ENCODE data around the gene IDUA. TPM values are rescaled to one million over a fixed set of nuclear protein-coding genes. Genes with fewer than 3 reads are reported as not detected.

IDUA gene
- total and polyA plus RNA-seq, 4 donors: 3.0 to 4.5 (median 3.8) TPM

- H3K27ac ChIP-seq (ENCODE audit: low read depth in 1 of 2, low read length in 2 of 2): peak overlapping the region; percentile 66 to 79
- peak overlapping the region; percentile 5 to 79 for H3K9ac ChIP-seq (ENCODE audit: low read depth in 1 of 2, low read length in 2 of 2)
- H3K4me1 ChIP-seq (ENCODE audit: control insufficient read depth in 4 of 4, insufficient read depth in 4 of 4, low read length in 3 of 4): peaks cover 11 to 52% (median 40%) of the 10 kb centered on the region in 4 donors
- TF ChIP-seq CTCF (IDR thresholded peaks at IDR 0.05; ENCODE audit: low read depth, low read length, missing input control): no peak
- TF ChIP-seq HNF4G (IDR thresholded peaks at IDR 0.05): no peak
- TF ChIP-seq HNF4A (conservative IDR thresholded peaks at IDR 0.05): no peak
- no peak for TF ChIP-seq ATF3 (IDR thresholded peaks at IDR 0.05)
- no peak for TF ChIP-seq FOXA2 (IDR thresholded peaks at IDR 0.05)
- TF ChIP-seq RXRA (IDR thresholded peaks at IDR 0.05): no peak
- TF ChIP-seq REST (IDR thresholded peaks at IDR 0.05): no peak
- TF ChIP-seq SP1 (IDR thresholded peaks at IDR 0.05): no peak
- no peak for TF ChIP-seq MAX (IDR thresholded peaks at IDR 0.05)
- TF ChIP-seq YY1 (IDR thresholded peaks at IDR 0.05): no peak
- TF ChIP-seq GABPA (IDR thresholded peaks at IDR 0.05 in 1 of 2, conservative IDR thresholded peaks at IDR 0.05 in 1 of 2): no peak
- TF ChIP-seq JUND (IDR thresholded peaks at IDR 0.05): no peak
- H3K4me3 ChIP-seq (ENCODE audit: low read depth in 1 of 3, low read length in 3 of 3): peak overlapping the region; percentile 54 to 75 (median 75)
- 2% methylated on average over 14 of the region's 14 CpGs for WGBS
- no peak for DNase-seq (ENCODE audit: low spot score)
- H3K36me3 ChIP-seq (ENCODE audit: control insufficient read depth in 4 of 4, insufficient read depth in 3 of 4, low read depth in 1 of 4, low read length in 3 of 4): peaks cover 0 to 8% (median 4%) of the 10 kb centered on the region in 4 donors
- no peaks in the 10 kb centered on the region for H3K9me3 ChIP-seq (ENCODE audit: control insufficient read depth in 4 of 4, low read length in 3 of 4)
- no peaks in the 10 kb centered on the region for H3K27me3 ChIP-seq (ENCODE audit: control insufficient read depth in 4 of 4, insufficient read depth in 4 of 4, low read length in 3 of 4)
Measured at GRCh38 chr4:986428-986878, 391 bp upstream of the IDUA start.

- Histone ChIP-seq H3K4me1 (ENCODE audit: control insufficient read depth in 4 of 4, insufficient read depth in 4 of 4, low read length in 3 of 4) (peaks cover 13 to 62% (median 47%) of the 10 kb centered on the region in 4 donors), H3K9ac (ENCODE audit: low read depth in 1 of 2, low read length in 2 of 2) (peak overlapping the region in 1 of 2 donors; percentile 50), H3K27ac (ENCODE audit: low read depth in 1 of 2, low read length in 2 of 2) (peak overlapping the region; percentile 66 to 79), H3K27me3 (ENCODE audit: control insufficient read depth in 4 of 4, insufficient read depth in 4 of 4, low read length in 3 of 4) (no peaks in the 10 kb centered on the region), H3K4me3 (ENCODE audit: low read depth in 1 of 3, low read length in 3 of 3) (peak overlapping the region in 2 of 3 donors; percentile 54 to 75), H3K9me3 (ENCODE audit: control insufficient read depth in 4 of 4, low read length in 3 of 4) (no peaks in the 10 kb centered on the region), H3K36me3 (ENCODE audit: control insufficient read depth in 4 of 4, insufficient read depth in 3 of 4, low read depth in 1 of 4, low read length in 3 of 4) (peaks cover 0 to 8% (median 4%) of the 10 kb centered on the region in 4 donors)
- TF ChIP-seq FOXA1 (IDR thresholded peaks at IDR 0.05) (no peak), TAF1 (conservative IDR thresholded peaks at IDR 0.05) (no peak), CTCF (IDR thresholded peaks at IDR 0.05; ENCODE audit: low read depth, low read length, missing input control) (no peak), REST (IDR thresholded peaks at IDR 0.05) (no peak), ZBTB33 (IDR thresholded peaks at IDR 0.05) (no peak)
- no peak for DNase-seq (ENCODE audit: low spot score)
- 60% methylated on average over 37 of the region's 37 CpGs for WGBS
Measured at GRCh38 chr4:987624-988513, 1.0 kb downstream of the IDUA start.

Data from liver (tissue), 9 donors.